GM23338 (cell line): Measurements from ENCODE around the gene FRY. TPM values are rescaled to one million over a fixed set of nuclear protein-coding genes. Genes with fewer than 3 reads are reported as not detected.

Source experiments
- ATAC-seq: fragments of 200-7000 bp; cut with Tn5 transposase; 3 replicates; pipeline ENCODE4 v1.9.1; 2020
- DNase-seq: peaks from one replicate; pipeline ENCODE4 v3.0.0-alpha.2; 2015; ENCODE audit warnings: low spot score
- H2AFZ ChIP-seq: fragments of 200-600 bp; sonication (generic); 2 replicates; pipeline ENCODE4 v1.8.0; 2016; ENCODE audit warnings: antibody characterized with exemption, mild to moderate bottlenecking, moderate library complexity
- H3F3A ChIP-seq: fragments of 200-600 bp; sonication (generic); replicated peaks from 2 replicates; pipeline ENCODE4 v1.8.0; 2017; ENCODE audit warnings: antibody characterized with exemption, mixed run types, low read depth
- H3K27ac ChIP-seq: fragments of 200-600 bp; sonication (generic); 2 replicates; pipeline ENCODE4 v1.6.1; 2016; ENCODE audit warnings: low read depth
- H3K27me3 ChIP-seq: fragments of 200-600 bp; sonication (generic); 2 replicates; pipeline ENCODE4 v1.8.0; 2016; ENCODE audit warnings: mild to moderate bottlenecking, mixed run types, moderate library complexity; ENCODE audit not compliant: insufficient read depth
- H3K36me3 ChIP-seq: fragments of 200-600 bp; sonication (generic); 2 replicates; pipeline ENCODE4 v1.8.0; 2016; ENCODE audit warnings: mild to moderate bottlenecking; ENCODE audit not compliant: insufficient read depth
- H3K4me1 ChIP-seq: fragments of 200-600 bp; sonication (generic); 2 replicates; pipeline ENCODE4 v1.8.0; 2016; ENCODE audit warnings: mild to moderate bottlenecking, moderate library complexity; ENCODE audit not compliant: insufficient read depth
- H3K4me2 ChIP-seq: fragments of 200-600 bp; sonication (generic); 2 replicates; pipeline ENCODE4 v1.7.1; 2017; ENCODE audit warnings: mixed run types
- H3K4me3 ChIP-seq: fragments of 200-600 bp; sonication (generic); 2 replicates; pipeline ENCODE4 v1.6.1; 2016; ENCODE audit warnings: mixed run types
- H3K79me2 ChIP-seq: fragments of 200-600 bp; sonication (generic); replicated peaks from 2 replicates; pipeline ENCODE4 v1.8.0; 2017; ENCODE audit warnings: mild to moderate bottlenecking; ENCODE audit not compliant: insufficient read depth
- H3K9me2 ChIP-seq: fragments of 200-600 bp; sonication (generic); 2 replicates; pipeline ENCODE4 v1.8.0; 2017; ENCODE audit not compliant: insufficient read depth
- H4K20me1 ChIP-seq: fragments of 200-600 bp; sonication (generic); replicated peaks from 2 replicates; pipeline ENCODE4 v1.8.0; 2017; ENCODE audit warnings: mild to moderate bottlenecking; ENCODE audit not compliant: insufficient read depth
- H3K27ac Mint-ChIP-seq: 2 replicates; pipeline ENCODE4 v1.8.0; 2020; ENCODE audit warnings: inconsistent platforms, mild to moderate bottlenecking, moderate library complexity, mixed read lengths
- H3K27me3 Mint-ChIP-seq: 3 replicates; pipeline ENCODE4 v1.8.0; 2022; ENCODE audit warnings: low read depth, mild to moderate bottlenecking, moderate library complexity, mixed read lengths, inconsistent platforms; ENCODE audit not compliant: insufficient read depth, poor library complexity
- H3K36me3 Mint-ChIP-seq: 3 replicates; pipeline ENCODE4 v1.8.0; 2021; ENCODE audit warnings: low read depth, mild to moderate bottlenecking, inconsistent platforms, moderate library complexity, mixed read lengths
- H3K4me1 Mint-ChIP-seq: 3 replicates; pipeline ENCODE4 v1.8.0; 2020; ENCODE audit warnings: mild to moderate bottlenecking, inconsistent platforms, mixed read lengths
- H3K4me3 Mint-ChIP-seq: 3 replicates; pipeline ENCODE4 v1.8.0; 2021; ENCODE audit warnings: moderate library complexity, mild to moderate bottlenecking, inconsistent platforms, mixed read lengths
- H3K9me3 Mint-ChIP-seq: 3 replicates; pipeline ENCODE4 v1.8.0; 2020; ENCODE audit warnings: moderate library complexity, mild to moderate bottlenecking, inconsistent platforms, mixed read lengths
- CREB1 ChIP-seq: fragments of 250-450 bp; sonication (Bioruptor Pico); IDR thresholded peaks from 2 replicates; pipeline ENCODE4 v1.5.0; 2020; ENCODE audit warnings: low read depth, mild to moderate bottlenecking, moderate library complexity
- CTCF ChIP-seq, 2 experiments: fragments of 200-600 bp in 1 of 2; sonication (generic) in 1 of 2; conservative IDR thresholded peaks; 2 replicates each; pipeline versions ENCODE4 v1.5.1 to v1.6.1; 2016 to 2017; ENCODE audit warnings: antibody characterized with exemption in 2 of 2, low read depth in 2 of 2, mild to moderate bottlenecking in 2 of 2, moderate library complexity in 1 of 2
- EZH2 ChIP-seq: fragments of 200-600 bp; sonication (generic); IDR thresholded peaks from one replicate; pipeline ENCODE4 v1.8.0; 2017; ENCODE audit warnings: antibody characterized with exemption, mild to moderate bottlenecking, low read depth; ENCODE audit not compliant: unreplicated experiment
- EZH2phosphoT487 ChIP-seq: fragments of 200-600 bp; sonication (generic); IDR thresholded peaks from one replicate; pipeline ENCODE4 v1.8.1; 2018; ENCODE audit warnings: antibody characterized with exemption; ENCODE audit not compliant: unreplicated experiment
- POLR2AphosphoS5 ChIP-seq: IDR thresholded peaks from 2 replicates; pipeline ENCODE4 v1.6.1; 2016; ENCODE audit warnings: antibody characterized with exemption, low read depth
- REST ChIP-seq: IDR thresholded peaks from one replicate; pipeline ENCODE4 v1.6.1; 2018; ENCODE audit warnings: antibody characterized with exemption; ENCODE audit not compliant: unreplicated experiment
- STAT1 ChIP-seq: IDR thresholded peaks from one replicate; pipeline ENCODE4 v1.6.1; 2016; ENCODE audit warnings: antibody characterized with exemption; ENCODE audit not compliant: unreplicated experiment
- ZNF114 ChIP-seq: fragments of 250-450 bp; sonication (Bioruptor Pico); IDR thresholded peaks from 2 replicates; pipeline ENCODE4 v1.5.0; 2020; ENCODE audit warnings: mild to moderate bottlenecking, moderate library complexity
- ZNF331 ChIP-seq: fragments of 250-450 bp; sonication (Bioruptor Pico); IDR thresholded peaks from 2 replicates; pipeline ENCODE4 v1.5.0; 2020; ENCODE audit warnings: low read depth, mild to moderate bottlenecking, moderate library complexity
- polyA plus RNA-seq: library from polyadenylated mRNA; unstranded; fragments of >200 nt; fragmentation: Nextera tagmentation; extraction: Ambion mirVana; gene quantifications from 2 replicates; pipeline ENCODE4 v1.2.1, GENCODE V29; 2016
- total RNA-seq: library from RNA; depleted of rRNA; stranded (reverse); fragments of >200 nt; shearing (Covaris generic); gene quantifications from 2 replicates; pipeline ENCODE4 v1.2.3, GENCODE V29; 2014

FRY gene
- total and polyA plus RNA-seq, 2 experiments from 2014 or later: 2.4 to 10.1 TPM

- no peaks in the 10 kb centered on the region for H3K27me3 ChIP-seq
- Mint-ChIP-seq H3K4me1 (no peaks in the 10 kb centered on the region), H3K27me3 (no peaks in the 10 kb centered on the region), H3K9me3 (peaks cover 2% of the 10 kb centered on the region; the same call in 2 of the 3 replicates), H3K4me3 (no peak overlapping the region), H3K27ac (peak overlapping the region; percentile 34), H3K36me3 (no peaks in the 10 kb centered on the region)
- TF ChIP-seq ZNF114: no peak
- TF ChIP-seq CREB1 (CRISPR knock-in tag): no peak
- TF ChIP-seq EZH2phosphoT487: no peak
- TF ChIP-seq CTCF (conservative IDR thresholded peaks at IDR 0.05; ENCODE audit: low read depth in 2 of 2): no peak
- TF ChIP-seq ZNF331 (CRISPR knock-in tag): no peak
- TF ChIP-seq REST: no peak
- TF ChIP-seq STAT1: no peak
- TF ChIP-seq EZH2: no peak
- no peak for TF ChIP-seq POLR2AphosphoS5
- H3K36me3 ChIP-seq: no peaks in the 10 kb centered on the region
- H4K20me1 ChIP-seq: no peaks in the 10 kb centered on the region
- no peak overlapping the region for H2AFZ ChIP-seq
- H3F3A ChIP-seq: no peaks in the 10 kb centered on the region
- DNase-seq: no peak
- no peaks in the 10 kb centered on the region for H3K9me2 ChIP-seq
- H3K79me2 ChIP-seq: no peaks in the 10 kb centered on the region
- H3K4me3 ChIP-seq: no peak overlapping the region
- no peaks in the 10 kb centered on the region for H3K4me1 ChIP-seq
- ATAC-seq: no peak
- H3K27ac ChIP-seq: no peak overlapping the region
- H3K4me2 ChIP-seq: no peak overlapping the region
Observed at GRCh38 chr13:31986676-31987470, 44.7 kb upstream of the FRY start.
